Fibroblast of skin of abdomen (primary cell): ENCODE data around the gene TRPM8.

Experiments
- DNase-seq: peaks from one replicate; pipeline ENCODE4 v3.0.0-alpha.2; 2013

Gene TRPM8

GRCh38 chr2:234003972-234004617, 86.9 kb downstream of the TRPM8 start:
- DNase-seq, result peak; percentile 88

GRCh38 chr2:234005126-234005525, 88.0 kb downstream of the TRPM8 start:
- no peak for DNase-seq

GRCh38 chr2:234006501-234006900, 89.3 kb downstream of the TRPM8 start:
- no peak for DNase-seq

- no peak for DNase-seq
These were observed 97.3 kb downstream of the TRPM8 start for GRCh38 chr2:234014427-234014826.

- no peak for DNase-seq
These were observed 98.7 kb downstream of the TRPM8 start for GRCh38 chr2:234015861-234016260.

- DNase-seq, result no peak
These were observed 102.7 kb downstream of the TRPM8 start for GRCh38 chr2:234019896-234020295.

- DNase-seq, result no peak
These were observed 103.2 kb downstream of the TRPM8 start for GRCh38 chr2:234020332-234020731.

- DNase-seq, result no peak
These were observed 105.3 kb downstream of the TRPM8 start for GRCh38 chr2:234022424-234022823.

GRCh38 chr2:234024304-234024703, 107.1 kb downstream of the TRPM8 start:
- no peak for DNase-seq

GRCh38 chr2:234025466-234025865, 108.3 kb downstream of the TRPM8 start:
- no peak for DNase-seq

GRCh38 chr2:234025891-234026401, 108.8 kb downstream of the TRPM8 start:
- DNase-seq, result peak; percentile 53

- no peak for DNase-seq
These were observed 109.6 kb downstream of the TRPM8 start for GRCh38 chr2:234026693-234027254.

- no peak for DNase-seq
These were observed 110.5 kb downstream of the TRPM8 start for GRCh38 chr2:234027641-234028040.

GRCh38 chr2:234029150-234029733, 112.1 kb downstream of the TRPM8 start:
- DNase-seq, result peak; percentile 13

- peak; percentile 26 for DNase-seq
These were observed 114.0 kb downstream of the TRPM8 start for GRCh38 chr2:234031207-234031606.

- peak; percentile 72 for DNase-seq
These were observed 115.2 kb downstream of the TRPM8 start for GRCh38 chr2:234032279-234032856.

GRCh38 chr2:234033174-234033573, 116.0 kb downstream of the TRPM8 start:
- no peak for DNase-seq

- no peak for DNase-seq
These were observed 116.7 kb downstream of the TRPM8 start for GRCh38 chr2:234033885-234034284.

GRCh38 chr2:234038076-234038802, 121.1 kb downstream of the TRPM8 start:
- DNase-seq, result peak; percentile 52

GRCh38 chr2:234044157-234044556, 127.0 kb downstream of the TRPM8 start:
- DNase-seq, result peak; percentile 82

- DNase-seq, result no peak
These were observed 129.3 kb downstream of the TRPM8 start for GRCh38 chr2:234046521-234046920.

- no peak for DNase-seq
These were observed 130.2 kb downstream of the TRPM8 start for GRCh38 chr2:234047361-234047760.

- no peak for DNase-seq
These were observed 130.9 kb downstream of the TRPM8 start for GRCh38 chr2:234048049-234048448.
